DND-41 (cell line): ENCODE results near the gene CST11.

Source experiments
- ATAC-seq: fragments of 200-7000 bp; cut with Tn5 transposase; 3 replicates; pipeline ENCODE4 v1.9.1; 2021; ENCODE audit warnings: low read depth; ENCODE audit not compliant: insufficient read depth
- DNase-seq: peaks from one replicate; pipeline ENCODE4 v3.0.0-alpha.2; 2020
- H2AFZ ChIP-seq: 2 replicates; pipeline ENCODE4 v1.6.0; 2012; ENCODE audit warnings: low read depth, low read length
- H3K27ac ChIP-seq: 2 replicates; pipeline ENCODE4 v1.5.1; 2012; ENCODE audit warnings: low read length, inconsistent platforms
- H3K27me3 ChIP-seq: fragments of 200-600 bp; sonication (generic); 2 replicates; pipeline ENCODE4 v1.6.0; 2012; ENCODE audit warnings: low read length, mild to moderate bottlenecking, inconsistent platforms; ENCODE audit not compliant: insufficient read depth, poor library complexity
- H3K36me3 ChIP-seq: 2 replicates; pipeline ENCODE4 v1.5.1; 2012; ENCODE audit warnings: low read length, inconsistent platforms; ENCODE audit not compliant: insufficient read depth
- H3K4me1 ChIP-seq: 2 replicates; pipeline ENCODE4 v1.5.1; 2012; ENCODE audit warnings: mild to moderate bottlenecking, low read length; ENCODE audit not compliant: insufficient read depth
- H3K4me2 ChIP-seq: 2 replicates; pipeline ENCODE4 v1.6.0; 2012; ENCODE audit warnings: mild to moderate bottlenecking, moderate library complexity, low read length, inconsistent platforms; ENCODE audit not compliant: insufficient read depth
- H3K4me3 ChIP-seq, 2 experiments: fragments of 200-600 bp in 1 of 2; shearing (Covaris generic) in 1 of 2; 2 replicates each; pipeline ENCODE4 v1.5.1; 2012 to 2016; ENCODE audit warnings: inconsistent platforms in 2 of 2, low read length in 2 of 2, mild to moderate bottlenecking in 2 of 2, low read depth in 1 of 2, moderate library complexity in 1 of 2
- H3K79me2 ChIP-seq: 2 replicates; pipeline ENCODE4 v1.6.0; 2012; ENCODE audit warnings: low read length, inconsistent platforms; ENCODE audit not compliant: insufficient read depth
- H3K9ac ChIP-seq: 2 replicates; pipeline ENCODE4 v1.6.0; 2012; ENCODE audit warnings: low read depth, mild to moderate bottlenecking, inconsistent platforms, low read length, moderate library complexity
- H3K9me3 ChIP-seq: 2 replicates; pipeline ENCODE4 v1.5.1; 2012; ENCODE audit warnings: low read length, moderate library complexity, mild to moderate bottlenecking, inconsistent platforms; ENCODE audit not compliant: insufficient read depth, severe bottlenecking
- H4K20me1 ChIP-seq: 2 replicates; pipeline ENCODE4 v1.6.0; 2012; ENCODE audit warnings: low read length; ENCODE audit not compliant: insufficient read depth
- EZH2 ChIP-seq: IDR thresholded peaks from 3 replicates; pipeline ENCODE4 v1.6.1; 2012; ENCODE audit warnings: borderline replicate concordance, low read depth, mild to moderate bottlenecking, moderate library complexity, low read length, inconsistent platforms; ENCODE audit not compliant: severe bottlenecking
- TF ChIP-seq, protein P1 (sequence below): IDR thresholded peaks from 2 replicates; pipeline ENCODE4 v1.5.1; 2012; ENCODE audit warnings: borderline replicate concordance, low read length, moderate library complexity, mild to moderate bottlenecking; ENCODE audit not compliant: poor library complexity, severe bottlenecking; ENCODE audit errors: extremely low read depth

The CST11 gene

DNA sequence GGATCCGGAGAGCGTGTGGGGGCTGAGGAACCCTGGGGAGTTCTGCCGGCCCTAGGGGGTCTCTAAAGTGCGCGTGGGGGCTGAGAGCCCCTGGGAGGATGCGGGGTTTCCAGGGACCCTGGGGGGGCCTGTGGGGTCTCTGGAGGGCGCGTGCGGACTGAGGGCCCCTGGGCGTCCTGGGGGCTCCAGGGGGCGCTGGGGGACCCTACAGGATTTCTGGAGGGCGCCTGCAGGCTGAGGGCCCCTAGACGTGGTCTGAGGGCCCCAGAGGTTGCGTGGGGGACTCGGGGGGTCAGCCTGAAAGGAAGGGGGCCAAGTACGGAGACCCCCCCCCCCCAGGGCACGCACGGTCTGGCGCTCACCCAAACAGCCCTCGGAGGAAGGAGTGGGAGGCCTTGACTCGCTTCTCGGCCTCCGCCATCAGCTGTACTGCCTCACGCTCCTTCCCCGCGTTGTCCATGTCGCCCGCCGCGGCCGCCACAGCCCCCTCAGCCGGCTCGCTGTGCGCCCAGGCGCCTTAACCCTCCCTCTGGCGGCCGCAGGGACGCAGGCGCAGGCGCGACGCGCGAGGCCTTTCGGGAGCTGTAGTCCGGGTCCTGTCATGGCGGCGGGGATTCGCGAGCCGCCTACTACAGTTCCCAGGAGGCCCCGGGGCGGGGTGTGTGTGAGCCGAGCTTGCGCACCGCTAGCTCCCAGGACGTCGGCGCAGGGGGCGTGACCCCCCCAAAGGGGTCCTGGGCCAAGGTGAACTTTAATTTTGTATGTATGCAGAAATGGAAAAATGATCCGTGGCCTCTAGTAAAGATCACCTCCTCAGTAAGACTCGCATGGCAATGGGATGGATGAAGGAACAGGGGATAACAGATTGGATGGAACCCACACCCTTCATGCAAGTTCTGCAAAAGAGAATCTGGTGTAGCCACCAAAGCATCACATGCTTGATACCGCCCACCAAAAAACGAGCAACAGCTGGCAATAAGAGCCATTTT is 31.4 kb downstream of the CST11 start, which contains the start of gene NAPB:
Gene NAPB (minus strand): TSS at position 546 of the 989 bp plus-strand sequence. CDS start 86 bp downstream, at position 460.
- DNase-seq (peak; percentile 97), ATAC-seq (peak; percentile 99)
- Histone ChIP-seq H3K27ac (peak within 1 kb of the TSS; percentile 90), H3K27me3 (peaks cover 3% of the 10 kb centered on the region), H2AFZ (peak within 1 kb of the TSS; percentile 96), H3K4me3 (peak within 1 kb of the TSS; percentile 90 to 96), H3K79me2 (peaks cover 48% of the 10 kb centered on the region), H3K9ac (peak within 1 kb of the TSS; percentile 95), H3K36me3 (no peaks in the 10 kb centered on the region; the same call in 1 of the 2 replicates), H4K20me1 (peaks cover 12% of the 10 kb centered on the region; the same call in 1 of the 2 replicates), H3K9me3 (no peaks in the 10 kb centered on the region), H3K4me2 (peak within 1 kb of the TSS; percentile 95), H3K4me1 (peaks cover 30% of the 10 kb centered on the region)
- TF ChIP-seq, protein P1, sequence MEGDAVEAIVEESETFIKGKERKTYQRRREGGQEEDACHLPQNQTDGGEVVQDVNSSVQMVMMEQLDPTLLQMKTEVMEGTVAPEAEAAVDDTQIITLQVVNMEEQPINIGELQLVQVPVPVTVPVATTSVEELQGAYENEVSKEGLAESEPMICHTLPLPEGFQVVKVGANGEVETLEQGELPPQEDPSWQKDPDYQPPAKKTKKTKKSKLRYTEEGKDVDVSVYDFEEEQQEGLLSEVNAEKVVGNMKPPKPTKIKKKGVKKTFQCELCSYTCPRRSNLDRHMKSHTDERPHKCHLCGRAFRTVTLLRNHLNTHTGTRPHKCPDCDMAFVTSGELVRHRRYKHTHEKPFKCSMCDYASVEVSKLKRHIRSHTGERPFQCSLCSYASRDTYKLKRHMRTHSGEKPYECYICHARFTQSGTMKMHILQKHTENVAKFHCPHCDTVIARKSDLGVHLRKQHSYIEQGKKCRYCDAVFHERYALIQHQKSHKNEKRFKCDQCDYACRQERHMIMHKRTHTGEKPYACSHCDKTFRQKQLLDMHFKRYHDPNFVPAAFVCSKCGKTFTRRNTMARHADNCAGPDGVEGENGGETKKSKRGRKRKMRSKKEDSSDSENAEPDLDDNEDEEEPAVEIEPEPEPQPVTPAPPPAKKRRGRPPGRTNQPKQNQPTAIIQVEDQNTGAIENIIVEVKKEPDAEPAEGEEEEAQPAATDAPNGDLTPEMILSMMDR = peak; percentile 33
- no peak for TF ChIP-seq EZH2

DNA sequence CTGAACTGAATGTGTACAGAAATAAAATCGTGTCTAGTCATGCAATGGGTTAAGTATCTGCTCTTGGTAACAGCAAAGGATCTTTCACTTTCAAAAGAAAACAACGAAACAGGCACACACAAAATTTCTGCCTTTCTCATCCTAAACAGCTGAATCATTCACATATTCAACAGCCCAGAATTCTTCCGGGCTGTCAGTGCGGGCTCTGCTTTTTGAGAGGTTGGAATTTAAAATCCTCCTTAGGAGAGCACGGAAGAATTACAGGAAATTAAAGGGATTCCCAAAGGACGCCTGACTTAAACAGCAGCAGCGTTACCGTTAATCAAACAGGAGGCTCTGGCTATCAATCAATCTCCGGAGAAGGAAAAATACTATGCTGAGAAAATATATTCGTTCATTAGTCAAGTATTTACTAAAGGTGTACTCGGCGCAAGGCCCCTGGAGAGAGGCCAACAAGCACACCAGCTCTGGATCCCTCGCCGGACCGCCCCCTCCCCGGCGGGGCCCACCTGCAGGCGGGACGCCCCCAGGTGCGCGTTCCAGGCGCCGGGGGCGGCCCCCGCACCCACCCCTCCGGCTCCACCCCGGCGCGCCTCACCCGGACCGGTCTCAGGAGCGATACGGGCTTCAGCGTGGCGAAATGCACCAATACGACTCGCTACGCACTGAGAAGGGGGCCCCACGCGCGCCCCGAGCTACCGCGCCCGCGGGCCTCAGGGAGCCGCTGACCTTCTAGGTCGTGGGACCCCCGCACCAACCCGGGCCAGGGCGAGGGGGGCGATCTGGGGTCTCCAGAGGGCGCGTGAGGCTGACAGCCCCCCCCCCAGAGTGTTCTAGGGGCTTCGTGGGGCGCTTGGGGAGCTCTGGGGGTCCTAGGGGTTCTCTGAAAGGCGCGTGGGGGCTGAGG is 32.4 kb downstream of the CST11 start:
- Histone ChIP-seq H3K4me3 (peak overlapping the region; percentile 90 to 96), H3K79me2 (peaks cover 57% of the 10 kb centered on the region), H3K9me3 (no peaks in the 10 kb centered on the region), H3K27ac (peak overlapping the region; percentile 90), H4K20me1 (peaks cover 19% of the 10 kb centered on the region; the same call in 1 of the 2 replicates), H3K36me3 (no peaks in the 10 kb centered on the region; the same call in 1 of the 2 replicates), H2AFZ (peak overlapping the region; percentile 92), H3K9ac (peak overlapping the region; percentile 95), H3K27me3 (peaks cover 2% of the 10 kb centered on the region), H3K4me1 (peaks cover 30% of the 10 kb centered on the region), H3K4me2 (peak overlapping the region; percentile 95)
- TF ChIP-seq, protein P1 = no peak
- no peak for TF ChIP-seq EZH2
- DNase-seq (peak; percentile 42), ATAC-seq (peak; percentile 18; the same call in 1 of the 3 replicates)

DNA sequence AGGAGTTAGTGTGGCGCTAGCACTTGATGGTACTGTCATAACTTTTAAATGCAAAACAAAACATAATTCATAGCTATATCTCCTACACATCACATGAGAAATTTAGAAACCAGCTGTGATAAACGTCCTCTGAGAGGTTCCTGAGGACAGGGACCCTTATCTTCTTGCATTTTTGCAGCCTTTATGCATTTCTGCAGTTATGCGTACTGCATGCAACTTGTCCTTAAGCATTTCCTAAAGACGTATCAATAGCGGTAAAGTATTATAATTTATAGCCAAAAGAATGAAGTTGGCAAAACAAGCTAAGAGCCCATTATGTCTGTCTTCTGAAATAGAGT is 33.0 kb downstream of the CST11 start:
- ATAC-seq (no peak), DNase-seq (no peak)
- H2AFZ ChIP-seq = no peak overlapping the region
- peak overlapping the region; percentile 95; the same call in 1 of the 2 replicates for H3K9ac ChIP-seq
- peak overlapping the region; percentile 90 to 96; a peak in 3 of 4 replicates for H3K4me3 ChIP-seq
- no peaks in the 10 kb centered on the region for H3K27me3 ChIP-seq
- H4K20me1 ChIP-seq = peaks cover 19% of the 10 kb centered on the region; the same call in 1 of the 2 replicates
- H3K36me3 ChIP-seq = no peaks in the 10 kb centered on the region; the same call in 1 of the 2 replicates
- peaks cover 63% of the 10 kb centered on the region for H3K79me2 ChIP-seq
- peaks cover 30% of the 10 kb centered on the region for H3K4me1 ChIP-seq
- H3K27ac ChIP-seq = no peak overlapping the region
- peak overlapping the region; percentile 95 for H3K4me2 ChIP-seq
- no peak for TF ChIP-seq EZH2
- TF ChIP-seq, protein P1 = no peak
- H3K9me3 ChIP-seq = no peaks in the 10 kb centered on the region
